ENCODE results near the gene DHX32. TPM values are rescaled to one million over a fixed set of nuclear protein-coding genes. Genes with fewer than 3 reads are reported as not detected.

Gene DHX32
- total RNA-seq, 4 donors from 2014 or later: 40.0 to 53.2 (median 44.5) TPM

- TF ChIP-seq POLR2AphosphoS5 (IDR thresholded peaks at IDR 0.05) (peak in 1 of 3 donors; percentile 22), EP300 (IDR thresholded peaks at IDR 0.05) (no peak), CTCF (IDR thresholded peaks at IDR 0.05) (no peak), POLR2A (IDR thresholded peaks at IDR 0.05) (no peak)
- Histone ChIP-seq H3K4me1 (no peaks in the 10 kb centered on the region), H3K4me3 (no peak overlapping the region), H3K27me3 (no peaks in the 10 kb centered on the region), H3K36me3 (peaks cover 4% of the 10 kb centered on the region), H3K27ac (no peak overlapping the region), H3K9me3 (no peaks in the 10 kb centered on the region)
- no peak for DNase-seq (ENCODE audit: low spot score in 2 of 2)
- WGBS: 62% methylated on average over 3 of the region's 3 CpGs
Observed at GRCh38 chr10:125886914-125887512, 5.9 kb upstream of the DHX32 start.

- no peak for DNase-seq (ENCODE audit: low spot score in 2 of 2)
- Histone ChIP-seq H3K4me3 (no peak overlapping the region), H3K4me1 (no peaks in the 10 kb centered on the region), H3K27ac (no peak overlapping the region), H3K36me3 (peaks cover 10% of the 10 kb centered on the region), H3K9me3 (no peaks in the 10 kb centered on the region), H3K27me3 (no peaks in the 10 kb centered on the region)
- WGBS: 81% methylated on average over 3 of the region's 3 CpGs
- TF ChIP-seq CTCF (IDR thresholded peaks at IDR 0.05): no peak
Observed at GRCh38 chr10:125883211-125883610, 2.1 kb upstream of the DHX32 start.

DNA sequence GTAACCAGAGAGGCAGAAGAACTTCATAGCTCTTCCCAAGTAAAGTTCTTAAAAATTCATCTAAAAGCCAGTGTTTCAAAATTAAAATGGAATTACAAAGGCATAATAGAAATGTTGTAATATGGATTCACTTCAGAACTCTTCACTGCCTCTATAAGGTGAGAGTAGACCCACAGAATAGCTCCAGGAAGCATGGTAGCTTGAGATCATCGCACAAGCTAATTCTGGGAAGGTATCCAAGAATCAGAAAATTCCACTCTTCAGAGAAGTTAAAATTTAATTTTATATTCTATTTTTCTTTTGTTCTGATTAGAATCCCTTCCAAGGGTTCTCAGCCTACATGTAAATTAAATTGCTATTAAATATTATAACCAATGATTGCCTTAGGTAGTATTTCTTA is 1.5 kb upstream of the DHX32 start:
- no peak overlapping the region for H3K27ac ChIP-seq
- H3K27me3 ChIP-seq: no peaks in the 10 kb centered on the region
- no peak for DNase-seq (ENCODE audit: low spot score in 2 of 2)
- TF ChIP-seq CTCF (IDR thresholded peaks at IDR 0.05): no peak
- TF ChIP-seq POLR2AphosphoS5 (IDR thresholded peaks at IDR 0.05): no peak
- TF ChIP-seq EP300 (IDR thresholded peaks at IDR 0.05): no peak
- no peak for TF ChIP-seq POLR2A (IDR thresholded peaks at IDR 0.05)
- WGBS: 74% methylated on average over 1 of the region's 1 CpG
- no peaks in the 10 kb centered on the region for H3K9me3 ChIP-seq
- no peak overlapping the region for H3K4me3 ChIP-seq
- no peaks in the 10 kb centered on the region for H3K4me1 ChIP-seq
- H3K36me3 ChIP-seq: peaks cover 10% of the 10 kb centered on the region

- Histone ChIP-seq H3K4me3 (no peak overlapping the region), H3K27ac (no peak overlapping the region), H3K9me3 (peaks cover 3% of the 10 kb centered on the region), H3K27me3 (no peaks in the 10 kb centered on the region), H3K36me3 (peaks cover 17% of the 10 kb centered on the region), H3K4me1 (no peaks in the 10 kb centered on the region)
- 79% methylated on average over 6 of the region's 6 CpGs for WGBS
- no peak for DNase-seq (ENCODE audit: low spot score in 2 of 2)
- TF ChIP-seq POLR2AphosphoS5 (IDR thresholded peaks at IDR 0.05) (no peak), POLR2A (IDR thresholded peaks at IDR 0.05) (no peak)
Observed at GRCh38 chr10:125880719-125881118, 373 bp downstream of the DHX32 start.

GRCh38 chr10:125878957-125879835 is 1.9 kb downstream of the DHX32 start:
- WGBS: 91% methylated on average over 11 of the region's 11 CpGs
- no peaks in the 10 kb centered on the region for H3K4me1 ChIP-seq
- peaks cover 3% of the 10 kb centered on the region for H3K9me3 ChIP-seq
- TF ChIP-seq POLR2AphosphoS5 (IDR thresholded peaks at IDR 0.05) (no peak), POLR2A (IDR thresholded peaks at IDR 0.05) (no peak), CTCF (IDR thresholded peaks at IDR 0.05) (no peak), EP300 (IDR thresholded peaks at IDR 0.05) (no peak)
- H3K4me3 ChIP-seq: no peak overlapping the region
- H3K27me3 ChIP-seq: no peaks in the 10 kb centered on the region
- H3K27ac ChIP-seq: no peak overlapping the region
- DNase-seq (ENCODE audit: low spot score in 2 of 2): no peak
- H3K36me3 ChIP-seq: peaks cover 17% of the 10 kb centered on the region

Data from suprapubic skin (tissue), 4 donors.